ENCODE results near the gene MVB12A. TPM values are rescaled to one million over a fixed set of nuclear protein-coding genes. Genes with fewer than 3 reads are reported as not detected.

The MVB12A gene
- total RNA-seq, 1 donor from 2014 or later: 39.4 TPM

- no peak for DNase-seq (ENCODE audit: low spot score)
- TF ChIP-seq CTCF (IDR thresholded peaks at IDR 0.05): no peak
- Mint-ChIP-seq H3K4me1 (ENCODE audit: low read depth) (peaks cover 2% of the 10 kb centered on the region), H3K4me3 (ENCODE audit: unreplicated experiment) (no peak overlapping the region), H3K9me3 (ENCODE audit: low read depth) (no peaks in the 10 kb centered on the region), H3K27ac (ENCODE audit: unreplicated experiment) (no peak overlapping the region), H3K27me3 (ENCODE audit: low read depth) (peaks cover 24% of the 10 kb centered on the region), H3K36me3 (ENCODE audit: low read depth) (no peaks in the 10 kb centered on the region)
These were observed 5.8 kb upstream of the MVB12A start for GRCh38 chr19:17414097-17414496.

GRCh38 chr19:17415121-17415520 lies 4.7 kb upstream of the MVB12A start:
- H3K27me3 Mint-ChIP-seq (ENCODE audit: low read depth): peaks cover 24% of the 10 kb centered on the region
- peaks cover 8% of the 10 kb centered on the region for H3K4me1 Mint-ChIP-seq (ENCODE audit: low read depth)
- no peak overlapping the region for H3K27ac Mint-ChIP-seq (ENCODE audit: unreplicated experiment)
- H3K36me3 Mint-ChIP-seq (ENCODE audit: low read depth): no peaks in the 10 kb centered on the region
- DNase-seq (ENCODE audit: low spot score): no peak
- no peaks in the 10 kb centered on the region for H3K9me3 Mint-ChIP-seq (ENCODE audit: low read depth)
- TF ChIP-seq CTCF (IDR thresholded peaks at IDR 0.05): no peak
- H3K4me3 Mint-ChIP-seq (ENCODE audit: unreplicated experiment): no peak overlapping the region

DNA sequence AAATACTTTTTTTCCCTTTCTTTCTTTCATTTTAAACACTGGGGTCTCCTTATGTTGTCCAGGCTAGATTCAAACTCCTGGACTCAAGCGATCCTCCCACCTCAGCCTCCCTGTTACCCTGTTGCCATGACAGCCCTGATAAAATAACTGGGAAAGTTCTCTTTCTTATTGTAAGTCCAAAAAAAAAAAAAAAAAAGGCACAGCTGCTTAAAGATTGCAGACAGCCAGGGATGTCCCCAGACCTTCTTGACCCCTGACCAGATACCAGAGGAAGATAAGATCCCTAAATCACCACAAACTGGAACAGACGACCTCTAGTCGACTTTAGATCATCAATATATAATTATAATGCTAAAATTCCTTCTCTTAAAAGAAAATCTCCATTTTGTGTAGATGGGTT lies 1.1 kb upstream of the MVB12A start:
- H3K36me3 Mint-ChIP-seq (ENCODE audit: low read depth): no peaks in the 10 kb centered on the region
- DNase-seq (ENCODE audit: low spot score): no peak
- TF ChIP-seq CTCF (IDR thresholded peaks at IDR 0.05): no peak
- H3K27me3 Mint-ChIP-seq (ENCODE audit: low read depth): peaks cover 17% of the 10 kb centered on the region
- no peak overlapping the region for H3K27ac Mint-ChIP-seq (ENCODE audit: unreplicated experiment)
- no peaks in the 10 kb centered on the region for H3K9me3 Mint-ChIP-seq (ENCODE audit: low read depth)
- H3K4me1 Mint-ChIP-seq (ENCODE audit: low read depth): peaks cover 12% of the 10 kb centered on the region
- H3K4me3 Mint-ChIP-seq (ENCODE audit: unreplicated experiment): peak overlapping the region; percentile 88

DNA sequence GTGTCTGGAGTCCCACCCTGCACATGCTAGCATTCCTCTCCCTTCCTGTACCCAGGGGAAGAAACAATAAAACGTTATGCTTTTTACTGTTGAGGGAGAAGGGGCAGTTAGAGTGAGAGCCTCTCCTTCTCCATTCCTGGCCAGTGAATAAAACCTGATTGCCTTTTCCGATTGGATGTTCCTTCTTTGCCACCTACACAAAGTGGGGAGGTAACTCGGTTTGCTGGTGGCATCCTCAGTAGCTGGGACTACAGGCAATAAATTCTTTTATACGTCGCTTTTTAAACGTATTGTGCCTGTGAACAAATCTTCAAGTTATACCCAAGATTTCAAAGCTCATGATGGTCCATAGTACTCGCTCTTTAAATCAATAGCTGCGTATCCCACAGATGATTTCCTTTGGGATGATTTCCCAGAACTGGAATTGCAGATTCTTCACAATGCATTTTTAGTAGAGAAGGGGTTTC lies 660 bp upstream of the MVB12A start:
- no peaks in the 10 kb centered on the region for H3K36me3 Mint-ChIP-seq (ENCODE audit: low read depth)
- peaks cover 17% of the 10 kb centered on the region for H3K27me3 Mint-ChIP-seq (ENCODE audit: low read depth)
- peak overlapping the region; percentile 92 for H3K27ac Mint-ChIP-seq (ENCODE audit: unreplicated experiment)
- TF ChIP-seq CTCF (IDR thresholded peaks at IDR 0.05): no peak
- H3K9me3 Mint-ChIP-seq (ENCODE audit: low read depth): no peaks in the 10 kb centered on the region
- DNase-seq (ENCODE audit: low spot score): no peak
- H3K4me3 Mint-ChIP-seq (ENCODE audit: unreplicated experiment): peak overlapping the region; percentile 88
- peaks cover 12% of the 10 kb centered on the region for H3K4me1 Mint-ChIP-seq (ENCODE audit: low read depth)

GRCh38 chr19:17420475-17420924 lies 653 bp downstream of the MVB12A start:
- TF ChIP-seq CTCF (IDR thresholded peaks at IDR 0.05): peak; percentile 52
- Mint-ChIP-seq H3K36me3 (ENCODE audit: low read depth) (no peaks in the 10 kb centered on the region), H3K27me3 (ENCODE audit: low read depth) (peaks cover 8% of the 10 kb centered on the region), H3K4me3 (ENCODE audit: unreplicated experiment) (peak overlapping the region; percentile 88), H3K27ac (ENCODE audit: unreplicated experiment) (peak overlapping the region; percentile 69), H3K4me1 (ENCODE audit: low read depth) (peaks cover 15% of the 10 kb centered on the region), H3K9me3 (ENCODE audit: low read depth) (no peaks in the 10 kb centered on the region)
- no peak for DNase-seq (ENCODE audit: low spot score)

All from chondrocyte (in vitro differentiated cells).